ENCODE measurements around the gene PPP1CA.

- TF ChIP-seq USF2 (IDR thresholded peaks at IDR 0.05), result no peak
- no peak for TF ChIP-seq CBX2 (IDR thresholded peaks at IDR 0.05; ENCODE audit: borderline replicate concordance, low read depth)
- no peak for TF ChIP-seq CTCF (IDR thresholded peaks at IDR 0.05)
- TF ChIP-seq ATOH8 (CRISPR knock-in tag; IDR thresholded peaks at IDR 0.05; ENCODE audit: low read depth), result no peak
- TF ChIP-seq RAD21 (conservative IDR thresholded peaks at IDR 0.05 in 1 of 2, IDR thresholded peaks at IDR 0.05 in 1 of 2), result no peak
- TF ChIP-seq SMC3 (IDR thresholded peaks at IDR 0.05), result no peak
- TF ChIP-seq, protein P1, sequence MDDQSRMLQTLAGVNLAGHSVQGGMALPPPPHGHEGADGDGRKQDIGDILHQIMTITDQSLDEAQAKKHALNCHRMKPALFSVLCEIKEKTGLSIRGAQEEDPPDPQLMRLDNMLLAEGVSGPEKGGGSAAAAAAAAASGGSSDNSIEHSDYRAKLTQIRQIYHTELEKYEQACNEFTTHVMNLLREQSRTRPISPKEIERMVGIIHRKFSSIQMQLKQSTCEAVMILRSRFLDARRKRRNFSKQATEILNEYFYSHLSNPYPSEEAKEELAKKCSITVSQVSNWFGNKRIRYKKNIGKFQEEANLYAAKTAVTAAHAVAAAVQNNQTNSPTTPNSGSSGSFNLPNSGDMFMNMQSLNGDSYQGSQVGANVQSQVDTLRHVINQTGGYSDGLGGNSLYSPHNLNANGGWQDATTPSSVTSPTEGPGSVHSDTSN (IDR thresholded peaks at IDR 0.05), result no peak
- TF ChIP-seq JUN (IDR thresholded peaks at IDR 0.05), result no peak
These were observed 6.0 kb downstream of the PPP1CA start for GRCh38 chr11:67395555-67396258.
